ENCODE results near the gene NSUN3.

DNA sequence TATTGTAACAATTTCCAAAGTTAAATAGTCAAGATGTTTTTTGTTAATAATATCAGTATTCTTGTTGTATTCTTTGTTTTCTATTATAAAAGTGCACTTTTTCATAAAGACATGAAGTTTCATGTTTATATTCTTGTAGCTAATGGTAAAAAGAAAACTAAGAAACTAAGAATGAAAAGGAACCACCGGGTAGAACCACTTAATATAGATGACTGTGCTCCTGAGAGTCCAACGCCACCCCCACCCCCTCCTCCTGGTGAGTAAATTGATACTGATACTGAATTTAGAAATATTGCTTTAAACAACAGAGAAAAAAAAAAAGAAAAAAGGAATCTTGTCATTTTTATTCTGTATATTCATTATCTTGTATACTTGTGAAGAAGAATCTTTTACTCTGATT lies 13.6 kb upstream of the NSUN3 start:
- TF ChIP-seq, protein P1, sequence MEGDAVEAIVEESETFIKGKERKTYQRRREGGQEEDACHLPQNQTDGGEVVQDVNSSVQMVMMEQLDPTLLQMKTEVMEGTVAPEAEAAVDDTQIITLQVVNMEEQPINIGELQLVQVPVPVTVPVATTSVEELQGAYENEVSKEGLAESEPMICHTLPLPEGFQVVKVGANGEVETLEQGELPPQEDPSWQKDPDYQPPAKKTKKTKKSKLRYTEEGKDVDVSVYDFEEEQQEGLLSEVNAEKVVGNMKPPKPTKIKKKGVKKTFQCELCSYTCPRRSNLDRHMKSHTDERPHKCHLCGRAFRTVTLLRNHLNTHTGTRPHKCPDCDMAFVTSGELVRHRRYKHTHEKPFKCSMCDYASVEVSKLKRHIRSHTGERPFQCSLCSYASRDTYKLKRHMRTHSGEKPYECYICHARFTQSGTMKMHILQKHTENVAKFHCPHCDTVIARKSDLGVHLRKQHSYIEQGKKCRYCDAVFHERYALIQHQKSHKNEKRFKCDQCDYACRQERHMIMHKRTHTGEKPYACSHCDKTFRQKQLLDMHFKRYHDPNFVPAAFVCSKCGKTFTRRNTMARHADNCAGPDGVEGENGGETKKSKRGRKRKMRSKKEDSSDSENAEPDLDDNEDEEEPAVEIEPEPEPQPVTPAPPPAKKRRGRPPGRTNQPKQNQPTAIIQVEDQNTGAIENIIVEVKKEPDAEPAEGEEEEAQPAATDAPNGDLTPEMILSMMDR (IDR thresholded peaks at IDR 0.05): no peak
- no peak for TF ChIP-seq RFX5 (IDR thresholded peaks at IDR 0.05; ENCODE audit: low read length)
- TF ChIP-seq EZH2phosphoT487 (IDR thresholded peaks at IDR 0.05; ENCODE audit: borderline replicate concordance, low read depth): no peak
- TF ChIP-seq, protein P2, sequence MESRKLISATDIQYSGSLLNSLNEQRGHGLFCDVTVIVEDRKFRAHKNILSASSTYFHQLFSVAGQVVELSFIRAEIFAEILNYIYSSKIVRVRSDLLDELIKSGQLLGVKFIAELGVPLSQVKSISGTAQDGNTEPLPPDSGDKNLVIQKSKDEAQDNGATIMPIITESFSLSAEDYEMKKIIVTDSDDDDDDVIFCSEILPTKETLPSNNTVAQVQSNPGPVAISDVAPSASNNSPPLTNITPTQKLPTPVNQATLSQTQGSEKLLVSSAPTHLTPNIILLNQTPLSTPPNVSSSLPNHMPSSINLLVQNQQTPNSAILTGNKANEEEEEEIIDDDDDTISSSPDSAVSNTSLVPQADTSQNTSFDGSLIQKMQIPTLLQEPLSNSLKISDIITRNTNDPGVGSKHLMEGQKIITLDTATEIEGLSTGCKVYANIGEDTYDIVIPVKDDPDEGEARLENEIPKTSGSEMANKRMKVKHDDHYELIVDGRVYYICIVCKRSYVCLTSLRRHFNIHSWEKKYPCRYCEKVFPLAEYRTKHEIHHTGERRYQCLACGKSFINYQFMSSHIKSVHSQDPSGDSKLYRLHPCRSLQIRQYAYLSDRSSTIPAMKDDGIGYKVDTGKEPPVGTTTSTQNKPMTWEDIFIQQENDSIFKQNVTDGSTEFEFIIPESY (IDR thresholded peaks at IDR 0.05; ENCODE audit: borderline replicate concordance, low read depth): no peak
- no peak for TF ChIP-seq RCOR1 (IDR thresholded peaks at IDR 0.05; ENCODE audit: low read length)
- TF ChIP-seq, protein P3, sequence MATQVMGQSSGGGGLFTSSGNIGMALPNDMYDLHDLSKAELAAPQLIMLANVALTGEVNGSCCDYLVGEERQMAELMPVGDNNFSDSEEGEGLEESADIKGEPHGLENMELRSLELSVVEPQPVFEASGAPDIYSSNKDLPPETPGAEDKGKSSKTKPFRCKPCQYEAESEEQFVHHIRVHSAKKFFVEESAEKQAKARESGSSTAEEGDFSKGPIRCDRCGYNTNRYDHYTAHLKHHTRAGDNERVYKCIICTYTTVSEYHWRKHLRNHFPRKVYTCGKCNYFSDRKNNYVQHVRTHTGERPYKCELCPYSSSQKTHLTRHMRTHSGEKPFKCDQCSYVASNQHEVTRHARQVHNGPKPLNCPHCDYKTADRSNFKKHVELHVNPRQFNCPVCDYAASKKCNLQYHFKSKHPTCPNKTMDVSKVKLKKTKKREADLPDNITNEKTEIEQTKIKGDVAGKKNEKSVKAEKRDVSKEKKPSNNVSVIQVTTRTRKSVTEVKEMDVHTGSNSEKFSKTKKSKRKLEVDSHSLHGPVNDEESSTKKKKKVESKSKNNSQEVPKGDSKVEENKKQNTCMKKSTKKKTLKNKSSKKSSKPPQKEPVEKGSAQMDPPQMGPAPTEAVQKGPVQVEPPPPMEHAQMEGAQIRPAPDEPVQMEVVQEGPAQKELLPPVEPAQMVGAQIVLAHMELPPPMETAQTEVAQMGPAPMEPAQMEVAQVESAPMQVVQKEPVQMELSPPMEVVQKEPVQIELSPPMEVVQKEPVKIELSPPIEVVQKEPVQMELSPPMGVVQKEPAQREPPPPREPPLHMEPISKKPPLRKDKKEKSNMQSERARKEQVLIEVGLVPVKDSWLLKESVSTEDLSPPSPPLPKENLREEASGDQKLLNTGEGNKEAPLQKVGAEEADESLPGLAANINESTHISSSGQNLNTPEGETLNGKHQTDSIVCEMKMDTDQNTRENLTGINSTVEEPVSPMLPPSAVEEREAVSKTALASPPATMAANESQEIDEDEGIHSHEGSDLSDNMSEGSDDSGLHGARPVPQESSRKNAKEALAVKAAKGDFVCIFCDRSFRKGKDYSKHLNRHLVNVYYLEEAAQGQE (IDR thresholded peaks at IDR 0.05; ENCODE audit: low read depth, low read length): no peak
- TF ChIP-seq, protein P4, sequence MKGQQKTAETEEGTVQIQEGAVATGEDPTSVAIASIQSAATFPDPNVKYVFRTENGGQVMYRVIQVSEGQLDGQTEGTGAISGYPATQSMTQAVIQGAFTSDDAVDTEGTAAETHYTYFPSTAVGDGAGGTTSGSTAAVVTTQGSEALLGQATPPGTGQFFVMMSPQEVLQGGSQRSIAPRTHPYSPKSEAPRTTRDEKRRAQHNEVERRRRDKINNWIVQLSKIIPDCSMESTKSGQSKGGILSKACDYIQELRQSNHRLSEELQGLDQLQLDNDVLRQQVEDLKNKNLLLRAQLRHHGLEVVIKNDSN (IDR thresholded peaks at IDR 0.05; ENCODE audit: borderline replicate concordance, low read depth): no peak
- TF ChIP-seq, protein P5, sequence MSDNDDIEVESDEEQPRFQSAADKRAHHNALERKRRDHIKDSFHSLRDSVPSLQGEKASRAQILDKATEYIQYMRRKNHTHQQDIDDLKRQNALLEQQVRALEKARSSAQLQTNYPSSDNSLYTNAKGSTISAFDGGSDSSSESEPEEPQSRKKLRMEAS (IDR thresholded peaks at IDR 0.05; ENCODE audit: low read depth): no peak
